Esophagus muscularis mucosa (tissue), 4 donors: ENCODE results near the gene WDR44.

ENCODE experiments used
- CTCF ChIP-seq, 3 experiments: fragments of 200-600 bp in 2 of 3; fragments of 450-650 bp in 1 of 3; sonication (generic) in 2 of 3; IDR thresholded peaks; one replicate each; pipeline ENCODE4 v1.5.1; 2017 to 2019; ENCODE audit warnings: antibody characterized with exemption in 3 of 3, mild to moderate bottlenecking in 2 of 3, moderate library complexity in 1 of 3
- EP300 ChIP-seq: sonication (generic); formaldehyde crosslinking; IDR thresholded peaks from one replicate; pipeline ENCODE4 v1.6.1; 2017; ENCODE audit warnings: antibody characterized with exemption
- POLR2A ChIP-seq: fragments of 450-650 bp; IDR thresholded peaks from one replicate; pipeline ENCODE4 v1.6.1; 2017; ENCODE audit warnings: antibody characterized with exemption, moderate library complexity, mild to moderate bottlenecking, low read depth
- POLR2AphosphoS5 ChIP-seq, 2 donors: sonication (generic); formaldehyde crosslinking; IDR thresholded peaks; one replicate each; pipeline ENCODE4 v1.6.1; 2017; ENCODE audit warnings: antibody characterized with exemption in 2 of 2

- TF ChIP-seq CTCF (IDR thresholded peaks at IDR 0.05) (no peak), POLR2A (no peak), EP300 (no peak), POLR2AphosphoS5 (IDR thresholded peaks at IDR 0.05) (no peak)
Observed at GRCh38 chrX:118448273-118448783, 102.4 kb downstream of the WDR44 start.
